CD4-positive, alpha-beta T cell (primary cell): ENCODE data around the gene PPM1H. TPM values are rescaled to one million over a fixed set of nuclear protein-coding genes. Genes with fewer than 3 reads are reported as not detected.

Experiments used
- ATAC-seq: fragments of 200-7000 bp; cut with Tn5 transposase; one replicate; pipeline ENCODE4 v1.10.0; 2022; ENCODE audit warnings: mild to moderate bottlenecking; ENCODE audit not compliant: poor library complexity
- CTCF ChIA-PET: fragments of 350-600 bp; sonication (Branson Sonifier 250); formaldehyde crosslinking; loops from one replicate; lab custom pipeline; 2021; ENCODE audit warnings: antibody characterized with exemption, inconsistent platforms; lab: Charles Lee
- POLR2A ChIA-PET: fragments of 350-600 bp; sonication (Branson Sonifier 250); formaldehyde crosslinking; loops from one replicate; lab custom pipeline; 2021; ENCODE audit warnings: antibody characterized with exemption, inconsistent platforms; lab: Charles Lee
- DNase-seq, 14 experiments: peaks; one replicate each; pipeline ENCODE4 v3.0.0-alpha.2; 2013 to 2020; ENCODE audit warnings: mixed read lengths in 2 of 14
- H3K27ac ChIP-seq, 2 donors: one replicate each; pipeline versions ENCODE4 v1.5.1 to v1.7.0; 2013; ENCODE audit warnings: low read length in 2 of 2, low read depth in 1 of 2, mild to moderate bottlenecking in 1 of 2
- H3K27me3 ChIP-seq, 2 experiments: 1 replicate in 1 of 2; 2 replicates in 1 of 2; pipeline versions ENCODE4 v1.6.1 to v1.7.0; 2013; ENCODE audit warnings: low read length in 2 of 2, control low read depth in 1 of 2, mild to moderate bottlenecking in 1 of 2, moderate library complexity in 1 of 2; ENCODE audit not compliant: insufficient read depth in 2 of 2, control insufficient read depth in 1 of 2
- H3K36me3 ChIP-seq: one replicate; pipeline ENCODE4 v1.6.1; 2013; ENCODE audit warnings: low read length, control low read depth; ENCODE audit not compliant: insufficient read depth
- H3K4me1 ChIP-seq: one replicate; pipeline ENCODE4 v1.6.1; 2013; ENCODE audit warnings: low read length, control low read depth; ENCODE audit not compliant: insufficient read depth
- H3K4me3 ChIP-seq: one replicate; pipeline ENCODE4 v1.5.1; 2013; ENCODE audit warnings: mild to moderate bottlenecking, low read length, moderate library complexity
- H3K9me3 ChIP-seq, 2 experiments: 1 replicate in 1 of 2; 2 replicates in 1 of 2; pipeline versions ENCODE4 v1.6.1 to v1.7.0; 2013; ENCODE audit warnings: low read length in 2 of 2, mild to moderate bottlenecking in 2 of 2, control low read depth in 1 of 2, moderate library complexity in 1 of 2; ENCODE audit not compliant: control insufficient read depth in 1 of 2, insufficient read depth in 1 of 2
- H3K27ac Mint-ChIP-seq: one replicate; pipeline ENCODE4 v1.8.0; 2020; ENCODE audit warnings: mixed read lengths
- H3K27me3 Mint-ChIP-seq: one replicate; pipeline ENCODE4 v1.8.0; 2021; ENCODE audit warnings: mixed read lengths
- H3K36me3 Mint-ChIP-seq: one replicate; pipeline ENCODE4 v1.8.0; 2021; ENCODE audit warnings: low read depth, mixed read lengths
- H3K4me1 Mint-ChIP-seq: one replicate; pipeline ENCODE4 v1.8.0; 2021; ENCODE audit warnings: low read depth, mixed read lengths
- H3K4me3 Mint-ChIP-seq: one replicate; pipeline ENCODE4 v1.8.0; 2020; ENCODE audit warnings: mild to moderate bottlenecking, mixed read lengths
- H3K9me3 Mint-ChIP-seq: one replicate; pipeline ENCODE4 v1.8.0; 2020; ENCODE audit warnings: mixed read lengths
- intact Hi-C, 2 experiments: fragments of 100-400 bp; cut with DNase I in 1 of 2; cut with micrococcal nuclease in 1 of 2; formaldehyde crosslinking; loops; one replicate each; pipeline versions ENCODE4 v1.15.1 to v1.9.0; 2023 to 2025; cut with DNase I, micrococcal nuclease
- total RNA-seq, 174 experiments: library from RNA in 2 of 174; stranded (reverse) in 2 of 174; gene quantifications; one replicate each; pipeline ENCODE4 v1.2.3 and lab custom pipeline; 2021 to 2026
- TF ChIP-seq, protein P1 (sequence below): fragments of 200-600 bp; IDR thresholded peaks from one replicate; pipeline ENCODE4 v1.8.0; 2022; ENCODE audit warnings: antibody characterized with exemption, mild to moderate bottlenecking

The PPM1H gene
- total RNA-seq, 2 experiments from 2014 or later: not detected

- intact Hi-C loops: no loop called here
- Histone ChIP-seq H3K27ac (no peak overlapping the region), H3K4me3 (no peak overlapping the region), H3K27me3 (no peaks in the 10 kb centered on the region), H3K4me1 (peaks cover 6% of the 10 kb centered on the region), H3K36me3 (no peaks in the 10 kb centered on the region), H3K9me3 (no peaks in the 10 kb centered on the region)
- no peaks in the 10 kb centered on the region for H3K27me3 Mint-ChIP-seq
- CTCF ChIA-PET: no interaction called here
- H3K4me3 Mint-ChIP-seq: no peak overlapping the region
- TF ChIP-seq, protein P1, sequence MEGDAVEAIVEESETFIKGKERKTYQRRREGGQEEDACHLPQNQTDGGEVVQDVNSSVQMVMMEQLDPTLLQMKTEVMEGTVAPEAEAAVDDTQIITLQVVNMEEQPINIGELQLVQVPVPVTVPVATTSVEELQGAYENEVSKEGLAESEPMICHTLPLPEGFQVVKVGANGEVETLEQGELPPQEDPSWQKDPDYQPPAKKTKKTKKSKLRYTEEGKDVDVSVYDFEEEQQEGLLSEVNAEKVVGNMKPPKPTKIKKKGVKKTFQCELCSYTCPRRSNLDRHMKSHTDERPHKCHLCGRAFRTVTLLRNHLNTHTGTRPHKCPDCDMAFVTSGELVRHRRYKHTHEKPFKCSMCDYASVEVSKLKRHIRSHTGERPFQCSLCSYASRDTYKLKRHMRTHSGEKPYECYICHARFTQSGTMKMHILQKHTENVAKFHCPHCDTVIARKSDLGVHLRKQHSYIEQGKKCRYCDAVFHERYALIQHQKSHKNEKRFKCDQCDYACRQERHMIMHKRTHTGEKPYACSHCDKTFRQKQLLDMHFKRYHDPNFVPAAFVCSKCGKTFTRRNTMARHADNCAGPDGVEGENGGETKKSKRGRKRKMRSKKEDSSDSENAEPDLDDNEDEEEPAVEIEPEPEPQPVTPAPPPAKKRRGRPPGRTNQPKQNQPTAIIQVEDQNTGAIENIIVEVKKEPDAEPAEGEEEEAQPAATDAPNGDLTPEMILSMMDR: no peak
- POLR2A ChIA-PET: no interaction called here
- ATAC-seq (no peak), DNase-seq (peak in 2 of 14 experiments; percentile 28 to 45)
- no peaks in the 10 kb centered on the region for H3K36me3 Mint-ChIP-seq
- H3K9me3 Mint-ChIP-seq: no peaks in the 10 kb centered on the region
- H3K27ac Mint-ChIP-seq: no peak overlapping the region
- H3K4me1 Mint-ChIP-seq: peaks cover 8% of the 10 kb centered on the region
Observed at GRCh38 chr12:62785941-62786559, 148.9 kb downstream of the PPM1H start.

DNA sequence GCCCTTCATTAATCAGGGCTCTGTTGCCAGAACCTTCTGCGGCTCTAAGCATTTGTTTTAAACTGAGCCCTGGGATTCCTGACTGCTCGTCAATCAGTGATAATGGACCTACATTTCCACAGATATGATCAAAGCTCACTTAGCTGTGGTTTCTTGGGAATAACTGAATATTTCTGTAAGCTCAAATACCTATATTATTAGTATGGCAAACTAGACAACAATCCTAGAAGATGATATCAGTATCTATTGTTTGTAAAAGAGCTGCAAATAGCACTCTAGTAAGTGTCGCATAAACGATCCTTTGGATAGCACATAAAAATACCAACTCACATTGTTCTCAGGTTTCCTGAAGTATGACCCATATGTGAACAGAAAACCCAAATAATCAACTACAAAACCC is 150.4 kb downstream of the PPM1H start:
- POLR2A ChIA-PET: interaction anchor here (1.4 kb wide), 1 partner anchor 182 kb away, joined by 6 read pairs; no protein-coding TSS in a partner anchor
- no peaks in the 10 kb centered on the region for H3K36me3 Mint-ChIP-seq

DNA sequence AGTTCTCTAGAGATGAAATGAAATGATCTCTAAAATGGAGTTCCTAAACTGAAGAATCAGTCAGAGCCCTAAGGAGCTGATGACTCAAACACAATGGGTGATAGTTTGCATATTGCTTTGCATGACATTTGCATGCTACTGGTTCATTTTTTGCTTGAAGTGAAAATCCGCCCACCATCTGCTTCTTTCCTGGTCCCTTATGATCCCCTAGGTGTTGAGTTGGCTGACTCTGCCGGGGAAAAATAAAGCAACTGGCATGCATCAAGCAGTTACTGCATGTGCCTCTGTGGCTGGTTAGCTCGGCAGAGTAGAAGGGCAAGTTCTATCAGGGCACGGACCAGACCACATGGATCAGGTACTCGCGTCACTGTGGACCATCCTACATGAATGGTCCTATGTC is 151.1 kb downstream of the PPM1H start:
- Mint-ChIP-seq H3K9me3 (no peaks in the 10 kb centered on the region), H3K4me1 (peaks cover 8% of the 10 kb centered on the region), H3K27ac (no peak overlapping the region), H3K36me3 (no peaks in the 10 kb centered on the region), H3K4me3 (no peak overlapping the region), H3K27me3 (no peaks in the 10 kb centered on the region)
- H3K9me3 ChIP-seq: no peaks in the 10 kb centered on the region
- H3K27ac ChIP-seq: no peak overlapping the region
- no peaks in the 10 kb centered on the region for H3K27me3 ChIP-seq
- no peaks in the 10 kb centered on the region for H3K36me3 ChIP-seq
- ChIA-PET CTCF (interaction anchor here (1.3 kb wide), 1 partner anchor 11 kb away, joined by 5 read pairs; no protein-coding TSS in a partner anchor), POLR2A (interaction anchor here (0.7 to 1.4 kb wide), 2 partner anchors 10 to 181 kb away, joined by 3 to 6 read pairs; no protein-coding TSS in a partner anchor)
- ATAC-seq: no peak
- DNase-seq: no peak
- H3K4me1 ChIP-seq: peaks cover 6% of the 10 kb centered on the region
- no peak overlapping the region for H3K4me3 ChIP-seq
- TF ChIP-seq, protein P1: no peak
- intact Hi-C loops: no loop called here

More for the DNA sequence above, 150.4 kb downstream of the PPM1H start:
- DNase-seq: no peak
- CTCF ChIA-PET: interaction anchor here (1.3 kb wide), 1 partner anchor 10 kb away, joined by 5 read pairs; no protein-coding TSS in a partner anchor
- Histone ChIP-seq H3K9me3 (no peaks in the 10 kb centered on the region), H3K27me3 (no peaks in the 10 kb centered on the region), H3K36me3 (no peaks in the 10 kb centered on the region), H3K27ac (no peak overlapping the region), H3K4me1 (peaks cover 6% of the 10 kb centered on the region), H3K4me3 (no peak overlapping the region)
- H3K27me3 Mint-ChIP-seq: no peaks in the 10 kb centered on the region
- peaks cover 8% of the 10 kb centered on the region for H3K4me1 Mint-ChIP-seq
- H3K4me3 Mint-ChIP-seq: no peak overlapping the region
- H3K27ac Mint-ChIP-seq: no peak overlapping the region
- no peak for ATAC-seq
- TF ChIP-seq, protein P1: no peak
- intact Hi-C loops: no loop called here
- no peaks in the 10 kb centered on the region for H3K9me3 Mint-ChIP-seq
